Aorta (tissue), 5 donors: ENCODE measurements around the gene ANXA8L1. TPM values are rescaled to one million over a fixed set of nuclear protein-coding genes. Genes with fewer than 3 reads are reported as not detected.
"Not testable (repeated sequence)": the region's sequence is repeated elsewhere in the genome, so short reads cannot be mapped to it uniquely, and the experiment has no call there.

Experiments
- ATAC-seq: fragments of 200-7000 bp; cut with Tn5 transposase; one replicate; pipeline ENCODE4 v1.9.1; 2022; ENCODE audit warnings: moderate library complexity; ENCODE audit not compliant: low FRiP score
- DNase-seq, 2 donors: peaks; one replicate each; pipeline ENCODE4 v3.0.0-alpha.2; 2020
- H3K27ac ChIP-seq, 2 donors: one replicate each; pipeline ENCODE4 v1.5.1; 2013; ENCODE audit warnings: low read length in 2 of 2, mild to moderate bottlenecking in 2 of 2, moderate library complexity in 2 of 2, control low read depth in 1 of 2, inconsistent platforms in 1 of 2, low read depth in 1 of 2
- H3K27me3 ChIP-seq, 2 donors: one replicate each; pipeline ENCODE4 v1.6.1; 2013; ENCODE audit warnings: control low read depth in 1 of 2, low read length in 1 of 2, mild to moderate bottlenecking in 1 of 2, moderate library complexity in 1 of 2; ENCODE audit not compliant: insufficient read depth in 2 of 2, control insufficient read depth in 1 of 2
- H3K36me3 ChIP-seq, 2 donors: one replicate each; pipeline ENCODE4 v1.6.1; 2013; ENCODE audit warnings: control low read depth in 1 of 2, low read length in 1 of 2, mild to moderate bottlenecking in 1 of 2; ENCODE audit not compliant: insufficient read depth in 2 of 2, control insufficient read depth in 1 of 2
- H3K4me1 ChIP-seq, 2 donors: one replicate each; pipeline ENCODE4 v1.6.1; 2013; ENCODE audit warnings: low read length in 2 of 2, control low read depth in 1 of 2, mild to moderate bottlenecking in 1 of 2, moderate library complexity in 1 of 2; ENCODE audit not compliant: insufficient read depth in 2 of 2, control insufficient read depth in 1 of 2
- H3K4me3 ChIP-seq, 2 donors: one replicate each; pipeline ENCODE4 v1.5.1; 2013; ENCODE audit warnings: low read length in 2 of 2, control low read depth in 1 of 2, mild to moderate bottlenecking in 1 of 2
- H3K9me3 ChIP-seq: one replicate; pipeline ENCODE4 v1.6.1; 2013; ENCODE audit warnings: mild to moderate bottlenecking, low read length; ENCODE audit not compliant: control insufficient read depth
- WGBS, 2 donors: extraction: QIAGEN DNeasy Blood & Tissue Kit; methylation state at CpG; one replicate each; pipeline ENCODE4 v1.1.7; 2013; 5-methylcytosine and 5-hydroxymethylcytosine counted together
- intact Hi-C, 2 donors: fragments of 100-400 bp; cut with DNase I; formaldehyde crosslinking; loops; one replicate each; pipeline versions ENCODE4 v1.14.2 to v1.15.0; 2022
- polyA plus RNA-seq, 2 donors: library from polyadenylated mRNA; stranded (reverse); fragments of 200-250 nt; gene quantifications; one replicate each; pipeline ENCODE4 v1.2.3, GENCODE V29; 2013
- total RNA-seq, 2 donors: library from RNA; stranded (reverse); fragmentation: NEBNext Ultra II Directional; extraction: Animal tissue kit (Norgen Biotek cat#: 25700); gene quantifications; one replicate each; pipeline ENCODE4 v1.2.1, GENCODE V29; 2021
- donor health status: healthy with polysubstance abuse.
- donor health status: Bipolar disorder and iron deficiency.
- donor health status: DM: no; HTN: no; CAD: no.
- donor health status: DM: no; HTN: no; CAD: no.
- donor health status: DM: yes; HTN: yes; CAD: no.

ANXA8L1 gene
- total and polyA plus RNA-seq, 4 donors: 0.13 TPM; not detected in 3

GRCh38 chr10:46367666-46368240 lies 7.8 kb upstream of the ANXA8L1 start:
- H3K27me3 ChIP-seq, H3K36me3 ChIP-seq, intact Hi-C loops, H3K4me3 ChIP-seq, ATAC-seq, H3K9me3 ChIP-seq, H3K27ac ChIP-seq, H3K4me1 ChIP-seq: not testable (repeated sequence)
- peak in 1 of 2 donors; percentile 34 for DNase-seq
- 83 to 84% methylated on average over 5 to 6 of the region's 8 CpGs for WGBS, 2 donors

DNA sequence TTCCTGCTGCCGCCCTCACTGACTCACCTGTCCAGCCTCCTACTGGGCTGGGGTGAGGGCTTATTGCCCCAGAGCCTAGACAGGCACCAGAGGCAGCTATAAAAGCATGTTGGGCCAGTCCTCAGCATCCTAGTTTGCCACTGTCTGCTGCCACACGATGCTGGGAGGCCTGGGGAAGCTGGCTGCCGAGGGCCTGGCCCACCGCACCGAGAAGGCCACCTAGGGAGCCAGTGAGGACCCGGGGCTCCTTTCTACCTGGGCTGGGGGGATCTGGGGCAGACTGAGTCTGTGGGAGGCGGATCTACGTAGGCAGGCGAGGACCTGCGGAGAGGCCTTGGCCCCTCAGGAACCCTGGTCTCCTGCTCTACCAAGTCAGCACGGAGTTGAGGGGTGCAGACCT lies 6.6 kb upstream of the ANXA8L1 start:
- H3K4me1 ChIP-seq, H3K27me3 ChIP-seq, DNase-seq, H3K36me3 ChIP-seq, H3K9me3 ChIP-seq, H3K4me3 ChIP-seq, ATAC-seq, intact Hi-C loops, H3K27ac ChIP-seq: not testable (repeated sequence)
- WGBS, 2 donors: 96% methylated on average over 6 to 10 of the region's 11 CpGs

DNA sequence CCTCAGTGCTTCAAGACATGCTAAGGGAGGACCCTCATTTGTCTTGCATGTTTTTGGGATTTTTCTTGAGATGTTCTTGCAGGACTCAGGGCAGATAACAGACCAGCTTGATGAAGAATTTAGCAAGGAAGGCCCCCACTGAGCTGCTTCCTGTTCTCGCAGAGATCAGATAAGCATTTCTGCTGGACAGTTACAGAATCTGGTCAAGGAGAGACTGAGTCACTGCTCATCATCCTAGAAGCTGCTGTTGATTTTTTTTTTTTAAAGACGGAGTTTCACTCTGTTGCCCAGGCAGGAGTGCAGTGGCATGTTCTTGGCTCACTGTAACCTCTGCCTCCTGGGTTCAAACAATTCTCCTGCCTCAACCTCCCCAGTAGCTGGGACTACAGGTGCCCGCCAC lies 1.2 kb upstream of the ANXA8L1 start:
- H3K27ac ChIP-seq, H3K4me1 ChIP-seq, H3K9me3 ChIP-seq, H3K27me3 ChIP-seq, DNase-seq, intact Hi-C loops, ATAC-seq, H3K4me3 ChIP-seq, H3K36me3 ChIP-seq: not testable (repeated sequence)
- 80 to 86% methylated on average over 2 of the region's 3 CpGs for WGBS, 2 donors

GRCh38 chr10:46377022-46377421 lies 1.4 kb downstream of the ANXA8L1 start:
- intact Hi-C loops, H3K9me3 ChIP-seq, H3K4me3 ChIP-seq, H3K36me3 ChIP-seq, H3K4me1 ChIP-seq, H3K27me3 ChIP-seq, DNase-seq, H3K27ac ChIP-seq: not testable (repeated sequence)
- whole genome bisulfite sequencing, 2 donors: no CpG with 5 or more reads among the region's 1 CpG
- peak; percentile 44 for ATAC-seq

- H3K4me1 ChIP-seq, H3K36me3 ChIP-seq, DNase-seq, H3K27ac ChIP-seq, H3K27me3 ChIP-seq, H3K9me3 ChIP-seq, H3K4me3 ChIP-seq, intact Hi-C loops, ATAC-seq: not testable (repeated sequence)
- 20% methylated on average over 1 of the region's 4 CpGs; no CpG with 5 or more reads in 1 of the 2 donors for WGBS, 2 donors
Measured at GRCh38 chr10:46377651-46378050, 2.1 kb downstream of the ANXA8L1 start.

GRCh38 chr10:46378108-46378507 lies 2.5 kb downstream of the ANXA8L1 start:
- H3K27ac ChIP-seq, H3K4me1 ChIP-seq, H3K27me3 ChIP-seq, intact Hi-C loops, ATAC-seq, H3K9me3 ChIP-seq, DNase-seq, H3K36me3 ChIP-seq, H3K4me3 ChIP-seq: not testable (repeated sequence)
- WGBS, 2 donors: 47 to 72% methylated on average over 3 to 6 of the region's 8 CpGs

- H3K27me3 ChIP-seq, H3K4me3 ChIP-seq, H3K36me3 ChIP-seq, H3K4me1 ChIP-seq, intact Hi-C loops, H3K27ac ChIP-seq, DNase-seq, H3K9me3 ChIP-seq: not testable (repeated sequence)
- WGBS, 2 donors: 80% methylated on average over 2 of the region's 5 CpGs; no CpG with 5 or more reads in 1 of the 2 donors
- peak; percentile 26 for ATAC-seq
Measured at GRCh38 chr10:46379233-46379848, 3.8 kb downstream of the ANXA8L1 start.

DNA sequence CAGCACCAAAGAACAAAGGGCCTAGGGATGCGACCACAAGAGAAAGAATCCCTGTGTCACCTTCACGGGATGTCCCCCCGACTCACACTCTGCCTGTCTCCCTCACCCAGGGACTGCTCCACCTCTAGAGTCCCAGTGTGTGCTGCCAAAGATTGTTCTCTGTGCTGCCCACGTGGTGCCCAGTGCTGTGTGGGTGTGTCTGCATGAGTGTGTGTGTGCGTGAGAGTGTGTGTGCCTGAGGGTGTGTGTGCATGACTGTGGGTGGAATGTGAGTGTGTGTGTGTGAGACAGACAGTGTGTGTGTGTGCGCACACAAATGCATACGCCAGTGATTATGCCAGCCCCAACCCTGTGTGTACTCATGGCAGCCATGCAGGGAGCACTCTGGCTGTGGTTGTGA lies 10.3 kb downstream of the ANXA8L1 start:
- H3K4me1 ChIP-seq, H3K27ac ChIP-seq, H3K27me3 ChIP-seq, H3K9me3 ChIP-seq, DNase-seq, H3K36me3 ChIP-seq, ATAC-seq, intact Hi-C loops, H3K4me3 ChIP-seq: not testable (repeated sequence)
- WGBS, 2 donors: no CpG with 5 or more reads among the region's 7 CpGs

- H3K9me3 ChIP-seq, ATAC-seq, H3K27ac ChIP-seq, H3K36me3 ChIP-seq, H3K4me3 ChIP-seq, intact Hi-C loops, H3K4me1 ChIP-seq, DNase-seq, H3K27me3 ChIP-seq: not testable (repeated sequence)
- no CpG with 5 or more reads among the region's 4 CpGs for WGBS, 2 donors
Measured at GRCh38 chr10:46386694-46387093, 11.1 kb downstream of the ANXA8L1 start.
